Measurements from ENCODE around the gene CTNNA2.

The CTNNA2 gene

GRCh38 chr2:80519699-80520291, 1006.9 kb downstream of the CTNNA2 start:
- DNase-seq, result no peak

- no peak for DNase-seq
These were observed 1012.3 kb downstream of the CTNNA2 start for GRCh38 chr2:80525152-80525551.

GRCh38 chr2:80527119-80527518, 1014.3 kb downstream of the CTNNA2 start:
- no peak for DNase-seq

DNA sequence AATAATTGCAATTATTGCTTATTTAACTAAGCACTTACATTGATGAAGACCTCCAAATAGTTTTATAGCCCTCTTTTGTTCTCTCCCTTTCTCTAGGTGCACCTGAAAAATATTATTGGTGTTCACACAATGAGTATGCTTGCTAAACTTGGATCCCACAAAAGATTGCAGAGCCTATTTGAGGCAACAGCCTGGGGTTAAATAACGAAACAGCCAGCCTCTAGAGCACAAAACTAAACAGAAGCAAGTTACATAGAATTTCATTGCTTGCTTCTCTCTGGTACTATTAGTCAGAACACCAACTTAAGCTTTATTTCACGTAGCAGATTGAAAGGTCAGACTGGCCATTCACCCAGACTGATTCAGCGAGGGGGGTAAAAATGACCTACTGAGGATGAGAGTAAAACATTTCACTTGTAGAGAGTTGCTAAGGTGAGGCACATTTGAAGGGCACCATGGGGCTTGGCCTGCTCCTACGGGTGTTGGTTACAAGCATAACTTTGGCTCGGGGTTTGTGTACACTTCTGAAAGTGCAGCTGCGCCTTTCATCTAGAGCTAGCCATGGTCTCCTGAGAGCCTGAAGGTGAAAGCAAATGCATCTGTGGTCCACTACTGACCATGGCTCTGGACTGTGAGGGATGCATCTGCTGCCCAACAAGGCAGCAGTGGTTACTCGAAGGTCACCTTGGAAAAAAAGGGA, 1016.8 kb downstream of the CTNNA2 start:
- DNase-seq, result no peak

GRCh38 chr2:80530442-80531064, 1017.7 kb downstream of the CTNNA2 start:
- no peak for DNase-seq

GRCh38 chr2:80531319-80531718, 1018.5 kb downstream of the CTNNA2 start:
- no peak for DNase-seq

GRCh38 chr2:80545420-80546210, 1032.8 kb downstream of the CTNNA2 start:
- no peak for DNase-seq

GRCh38 chr2:80546766-80547165, 1033.9 kb downstream of the CTNNA2 start:
- no peak for DNase-seq

DNA sequence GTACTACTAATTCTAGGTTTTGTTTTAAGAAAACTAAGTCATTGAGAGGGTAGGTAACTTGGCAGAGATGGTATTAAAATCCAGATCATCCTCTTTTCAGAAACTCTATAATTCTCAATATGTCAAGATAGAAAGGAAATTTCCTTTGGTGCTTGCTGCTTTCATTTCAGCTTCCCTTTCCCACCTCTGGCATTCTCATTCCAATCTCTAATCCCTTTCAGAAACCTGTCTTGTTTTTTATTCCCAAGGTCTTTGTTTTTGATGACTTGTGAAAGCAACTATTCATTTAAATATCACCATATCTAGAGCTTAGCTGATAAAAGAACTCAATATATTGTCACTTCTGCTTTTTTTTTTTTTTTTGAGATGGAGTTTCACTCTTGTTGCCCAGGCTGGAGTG, 1034.5 kb downstream of the CTNNA2 start:
- DNase-seq, result no peak

DNA sequence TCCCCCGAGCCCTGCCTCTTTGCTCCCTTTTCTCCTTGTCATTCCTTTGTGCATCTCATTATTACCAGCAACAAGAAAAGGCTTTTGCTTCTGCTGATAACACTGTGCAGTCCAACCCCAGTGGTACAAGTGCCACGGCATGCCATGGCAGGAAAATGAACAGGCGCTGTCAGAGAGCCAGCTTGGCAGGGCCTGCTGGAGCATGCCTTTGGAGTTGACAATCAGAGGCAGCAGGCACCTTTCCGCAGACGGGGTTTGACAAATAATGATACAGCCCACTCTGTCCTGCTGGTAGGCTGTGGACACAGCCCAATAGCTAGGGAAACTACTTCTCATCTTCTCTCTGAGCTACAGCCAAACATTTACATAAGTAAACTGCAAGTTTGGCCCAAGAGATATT, 1035.6 kb downstream of the CTNNA2 start:
- no peak for DNase-seq

GRCh38 chr2:80549901-80550300, 1037.0 kb downstream of the CTNNA2 start:
- DNase-seq, result no peak

- DNase-seq, result no peak
These were observed 1047.5 kb downstream of the CTNNA2 start for GRCh38 chr2:80560326-80560725.

DNA sequence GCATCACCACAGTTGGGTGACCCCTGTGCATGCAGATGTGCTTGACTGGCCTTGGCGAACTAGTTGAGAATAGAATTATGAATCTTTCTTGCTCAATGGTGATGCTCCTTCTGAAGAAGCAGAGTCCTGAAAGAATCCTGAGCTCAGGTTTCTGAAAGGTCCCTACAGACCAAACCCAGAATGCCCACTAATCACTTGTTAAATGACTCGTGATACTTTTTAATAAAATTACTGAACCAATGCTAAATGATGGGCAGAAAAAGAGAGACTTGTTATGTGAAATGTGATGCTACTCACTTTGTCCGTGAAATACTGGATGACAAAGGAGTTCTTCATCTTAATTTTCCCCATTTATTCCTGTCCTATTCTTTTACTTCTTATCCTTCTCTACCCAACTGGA, 1055.2 kb downstream of the CTNNA2 start:
- no peak for DNase-seq

DNA sequence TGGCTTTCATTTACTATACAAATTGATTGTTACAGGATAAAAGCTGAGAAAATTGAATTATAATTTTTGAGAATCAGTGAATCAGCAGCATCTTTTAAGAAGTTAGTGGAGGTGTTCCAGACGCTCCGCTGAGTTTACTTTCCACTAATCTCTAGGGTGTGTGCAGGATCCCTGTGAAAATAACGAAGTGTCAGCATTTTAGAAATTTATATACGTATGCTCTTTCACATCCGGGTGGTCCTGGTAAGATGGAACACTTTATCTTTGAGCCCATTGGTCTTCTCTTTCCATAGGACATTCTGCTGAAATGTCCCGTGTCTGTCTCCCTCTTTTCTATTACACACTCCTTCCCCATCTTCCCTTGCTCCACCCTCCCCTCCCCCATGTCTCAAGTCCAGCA, 1060.3 kb downstream of the CTNNA2 start:
- no peak for DNase-seq

DNA sequence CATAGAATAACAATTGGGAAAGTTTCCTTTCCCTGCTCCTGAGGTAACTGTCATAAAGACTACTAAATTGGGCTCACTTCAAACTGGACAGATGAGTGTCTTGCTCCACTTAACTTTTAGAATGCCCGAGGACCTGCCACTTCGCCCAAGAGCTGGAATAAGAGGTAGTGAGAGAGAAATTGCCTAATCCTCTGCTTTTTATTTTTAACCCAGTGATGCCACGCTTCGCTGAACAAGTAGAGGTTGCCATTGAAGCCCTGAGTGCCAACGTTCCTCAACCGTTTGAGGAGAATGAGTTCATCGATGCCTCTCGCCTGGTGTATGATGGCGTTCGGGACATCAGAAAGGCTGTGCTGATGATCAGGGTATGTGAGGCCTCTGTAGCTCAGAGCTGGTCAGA, 1061.1 kb downstream of the CTNNA2 start:
- no peak for DNase-seq

GRCh38 chr2:80579756-80580155, 1066.9 kb downstream of the CTNNA2 start:
- no peak for DNase-seq

DNA sequence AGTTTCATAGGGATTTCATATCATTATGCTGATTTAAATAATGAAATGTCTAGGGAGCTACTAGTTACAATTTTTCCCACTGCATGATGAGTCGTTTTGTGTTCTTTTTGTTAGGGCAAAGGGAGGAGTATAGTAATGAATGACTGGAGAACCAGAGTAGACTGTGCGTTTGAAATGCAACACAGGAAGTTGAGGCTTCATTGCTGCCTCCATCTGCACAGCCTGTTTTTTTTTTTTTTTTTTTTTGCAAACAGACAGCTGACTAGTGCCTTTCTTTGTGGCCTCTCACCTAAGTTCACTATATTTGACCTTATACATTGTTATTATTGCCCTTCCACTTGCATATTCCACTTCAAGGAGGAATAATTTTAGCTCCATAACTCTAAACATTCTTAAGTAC, 1078.4 kb downstream of the CTNNA2 start:
- DNase-seq, result no peak

GRCh38 chr2:80592106-80592505, 1079.3 kb downstream of the CTNNA2 start:
- DNase-seq, result no peak

DNA sequence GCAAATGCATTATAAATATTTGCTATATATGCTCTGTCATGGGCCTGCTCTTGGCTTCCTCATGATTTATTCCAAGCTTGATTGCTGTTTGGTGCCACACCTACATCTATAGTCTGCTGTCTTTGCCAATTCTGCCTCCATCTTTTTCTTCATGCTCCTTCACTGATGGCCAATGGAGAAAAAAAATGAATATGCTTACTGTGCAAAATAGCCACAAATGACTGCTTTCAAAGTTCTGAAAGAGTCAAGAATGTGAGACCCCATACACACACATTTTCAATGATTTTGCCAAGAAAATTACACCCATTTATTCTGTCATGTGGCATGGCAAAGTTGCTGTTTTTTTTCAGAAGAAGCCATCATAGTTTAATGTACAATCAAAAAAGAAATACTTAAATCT, 1097.3 kb downstream of the CTNNA2 start:
- no peak for DNase-seq

DNA sequence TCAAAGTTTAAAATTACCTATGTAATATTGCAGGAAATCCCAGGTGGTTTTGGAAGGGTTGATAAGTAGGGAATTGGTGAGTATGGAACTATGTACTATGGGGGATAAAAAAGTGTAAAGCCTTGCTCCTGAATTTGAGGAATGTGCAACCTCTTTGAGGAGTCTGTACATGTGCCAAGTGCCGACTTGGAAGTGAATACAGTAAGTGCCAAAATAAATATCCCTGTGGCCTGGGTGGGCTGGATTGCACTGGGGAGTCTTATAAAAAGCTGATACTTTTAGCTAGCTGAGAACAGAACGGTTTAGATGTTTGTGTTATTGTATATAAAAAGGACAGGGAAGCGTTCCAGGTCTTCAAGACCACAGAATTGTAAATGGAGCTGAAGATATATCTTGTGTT, 1108.8 kb downstream of the CTNNA2 start:
- DNase-seq, result no peak

DNA sequence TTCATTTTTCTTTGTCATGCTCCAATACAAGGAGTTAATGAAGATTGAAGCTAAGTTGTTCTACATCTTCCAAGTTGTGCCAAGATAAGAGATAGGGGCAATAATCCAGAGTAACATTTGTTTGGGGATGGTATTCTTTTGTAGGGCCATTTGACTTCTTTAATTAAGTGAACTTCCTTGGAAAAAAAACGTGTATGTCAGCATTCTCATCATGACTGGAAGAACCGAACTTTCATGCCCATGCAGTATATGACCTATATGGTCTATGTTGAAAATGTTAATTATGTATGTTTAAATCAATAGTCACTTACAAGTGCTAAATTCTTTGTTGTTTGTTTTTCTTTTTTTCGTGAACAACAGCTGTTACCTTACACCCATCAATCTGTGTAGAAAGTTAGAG, 1111.2 kb downstream of the CTNNA2 start:
- no peak for DNase-seq

- DNase-seq, result no peak
These were observed 1121.7 kb downstream of the CTNNA2 start for GRCh38 chr2:80634590-80634989.

DNA sequence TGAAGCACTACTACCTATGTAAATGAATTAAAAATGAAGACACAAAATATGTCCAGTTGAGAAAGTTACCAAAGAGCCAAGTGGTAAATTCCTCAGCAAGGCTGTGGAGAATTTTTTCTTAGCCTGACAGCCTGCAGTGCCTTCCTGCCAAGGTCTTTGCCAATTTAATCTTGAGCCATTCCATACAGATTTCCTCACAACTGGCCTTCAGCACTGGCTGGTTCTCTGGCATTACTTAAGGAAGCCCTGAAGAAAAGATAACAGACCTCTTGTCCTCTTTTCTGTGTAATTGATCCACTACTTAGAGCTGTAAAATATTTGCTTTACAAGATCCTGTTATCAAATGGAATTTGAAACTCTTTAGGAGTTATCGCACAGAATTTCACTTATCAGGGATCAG, 1125.9 kb downstream of the CTNNA2 start:
- DNase-seq, result no peak

DNA sequence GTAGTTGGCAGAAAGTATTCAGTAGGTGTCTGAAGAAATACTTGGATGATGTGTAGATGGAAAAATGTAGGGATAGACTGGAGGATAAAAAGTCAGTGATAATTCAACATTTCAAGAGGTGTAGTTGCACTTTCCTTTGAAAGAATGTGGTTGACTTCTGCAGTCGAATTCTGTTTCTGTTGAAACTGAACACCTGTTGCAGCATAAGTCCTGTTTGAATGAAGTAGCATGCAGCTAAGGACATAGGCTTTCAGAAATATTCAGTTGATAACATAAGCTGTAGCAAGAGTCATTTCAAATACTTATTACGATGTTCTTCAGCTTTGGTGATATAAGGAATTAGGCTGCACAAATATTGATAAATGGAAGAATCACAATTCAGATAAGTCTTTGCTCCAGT, 1129.6 kb downstream of the CTNNA2 start:
- no peak for DNase-seq

Data from stimulated activated CD8-positive, alpha-beta memory T cell treated with anti-CD3 and anti-CD28 coated beads, Interleukin-4, amount 100 ng/mL, for 48 hours (primary cell).